NCI-H446 (cell line): ENCODE measurements around the gene TNS3.

Source experiments
- DNase-seq, 2 experiments: peaks; one replicate each; lab custom pipeline; 2025; lab: John Stamatoyannopoulos, UW

Gene TNS3

DNA sequence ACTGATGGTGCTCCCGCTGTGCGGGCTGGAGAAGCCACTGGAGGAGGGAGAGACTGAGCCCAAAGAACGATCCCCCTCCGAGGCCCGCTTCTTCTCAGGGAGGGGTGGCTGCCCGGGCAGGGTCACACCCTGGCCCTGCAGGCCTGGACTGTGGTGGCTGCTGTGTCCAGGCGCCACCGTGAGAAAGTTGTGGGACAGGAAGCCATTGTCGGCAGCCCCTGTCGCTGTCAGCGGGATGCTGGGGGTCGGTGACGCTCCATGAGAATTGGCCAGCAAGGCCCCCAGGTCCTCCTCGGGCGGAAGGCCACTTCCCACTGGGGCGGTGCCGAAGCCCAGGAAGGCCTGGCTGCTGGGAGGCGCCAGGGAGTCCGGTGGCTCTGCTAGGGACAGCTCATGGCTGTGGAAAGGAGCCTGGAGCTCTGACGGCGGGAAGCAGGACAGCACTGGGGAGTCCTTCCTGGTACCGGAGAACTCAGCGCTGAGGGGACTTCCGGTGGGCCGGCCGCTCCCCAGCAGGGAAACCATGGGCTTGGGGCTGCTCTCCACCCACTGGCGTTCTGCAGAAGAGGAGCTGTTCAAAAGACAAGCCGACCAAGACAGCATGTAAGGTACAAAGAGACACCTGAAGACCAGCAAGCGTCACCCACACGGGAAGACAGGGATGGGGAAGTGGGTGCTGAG lies 278.8 kb downstream of the TNS3 start:
- DNase-seq, result no peak

DNA sequence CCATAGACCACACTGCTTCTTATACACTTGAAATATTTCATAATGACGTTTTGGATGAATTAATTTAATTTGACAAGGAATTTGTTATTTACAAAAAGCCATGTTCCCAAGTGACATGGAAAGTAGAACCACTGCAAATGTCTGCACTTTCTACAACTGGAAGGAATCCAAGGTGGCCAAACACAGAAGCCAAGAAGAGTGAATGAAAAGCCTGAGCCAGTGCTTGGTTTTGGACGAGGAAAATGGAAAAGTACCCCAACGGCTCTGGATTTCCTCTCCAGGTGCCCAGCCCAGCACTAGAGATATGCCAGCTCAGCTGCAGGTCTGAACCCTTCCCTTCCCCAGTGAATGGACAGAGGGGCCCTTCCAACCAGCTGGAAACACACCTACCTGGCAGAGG lies 279.4 kb downstream of the TNS3 start:
- DNase-seq, result no peak

DNA sequence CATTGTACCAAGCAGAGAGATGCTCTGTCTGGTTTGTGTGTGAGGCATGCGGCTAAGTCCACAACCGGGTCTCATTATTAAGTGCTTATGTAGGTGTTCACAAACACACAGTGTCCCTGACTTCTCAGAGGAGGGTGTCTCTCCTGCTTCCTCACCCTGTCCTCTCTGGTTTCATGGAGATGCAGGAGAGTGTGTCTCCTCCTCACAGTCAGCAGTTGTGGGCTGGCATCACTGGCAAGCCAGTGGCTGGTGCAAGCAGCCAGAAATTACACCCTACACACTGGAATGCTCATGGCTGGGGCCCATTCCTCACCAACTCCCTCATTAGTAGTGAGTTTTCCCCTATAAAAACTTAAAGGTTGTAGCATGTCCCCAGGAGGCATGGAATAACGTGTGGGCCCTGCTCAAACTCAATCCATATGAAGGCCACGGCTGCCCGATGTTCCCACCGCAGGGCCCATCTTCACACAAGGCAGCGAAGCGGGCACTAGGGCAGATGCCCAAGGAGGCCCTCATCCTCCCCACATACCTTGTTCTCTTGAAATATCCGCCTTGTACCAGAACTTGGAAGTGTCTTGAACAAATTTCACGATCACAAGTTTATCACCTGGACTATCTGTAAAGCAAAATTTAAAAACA lies 280.1 kb downstream of the TNS3 start:
- DNase-seq, result no peak

DNA sequence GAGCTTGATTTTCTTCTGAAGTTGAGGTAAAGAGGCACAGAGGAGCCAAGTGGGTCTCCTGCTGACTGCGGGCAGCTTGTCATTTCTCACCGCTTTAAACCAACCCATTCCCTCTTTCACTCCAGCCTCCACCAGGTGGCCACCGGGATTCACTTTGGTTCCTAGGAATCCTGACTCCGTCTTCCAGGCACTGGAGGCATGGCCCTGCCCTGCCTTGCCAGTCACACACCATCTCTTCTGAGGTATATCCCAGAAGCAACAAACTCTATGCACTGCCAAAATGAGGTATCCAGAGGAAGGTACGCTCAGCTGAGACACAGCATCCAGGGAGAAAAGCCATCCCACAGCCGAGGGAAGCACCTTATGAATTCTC lies 280.8 kb downstream of the TNS3 start:
- no peak for DNase-seq

DNA sequence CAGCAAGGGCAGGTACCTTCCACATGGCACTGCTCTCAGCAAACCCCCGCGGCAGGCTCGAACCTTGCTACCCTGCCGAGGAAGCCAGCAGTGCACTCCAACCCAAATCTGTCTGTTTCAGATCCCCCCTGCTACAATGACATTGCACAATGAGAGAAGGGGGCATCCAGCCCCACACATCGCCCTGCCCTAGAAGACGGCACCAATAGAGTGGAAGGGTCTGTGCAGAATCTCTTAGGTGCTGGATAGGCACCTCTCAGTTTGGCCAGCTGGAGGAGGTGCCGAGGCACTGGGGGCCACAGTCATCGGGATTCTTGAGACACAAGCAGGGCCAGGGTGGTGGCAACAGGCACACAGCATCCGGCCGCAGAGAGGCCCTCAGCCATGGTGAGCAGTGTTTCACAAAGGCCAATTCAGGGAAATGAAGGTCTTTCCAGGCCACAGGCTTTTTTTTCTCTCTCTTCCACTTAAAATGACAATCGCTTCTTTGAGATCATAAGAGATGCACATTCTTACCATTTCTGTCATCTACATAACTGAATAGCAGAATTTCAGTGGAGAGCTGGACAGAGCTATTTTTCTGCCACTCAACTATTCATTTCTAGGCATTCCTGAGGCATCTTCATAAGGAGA lies 281.3 kb downstream of the TNS3 start:
- no peak for DNase-seq

DNA sequence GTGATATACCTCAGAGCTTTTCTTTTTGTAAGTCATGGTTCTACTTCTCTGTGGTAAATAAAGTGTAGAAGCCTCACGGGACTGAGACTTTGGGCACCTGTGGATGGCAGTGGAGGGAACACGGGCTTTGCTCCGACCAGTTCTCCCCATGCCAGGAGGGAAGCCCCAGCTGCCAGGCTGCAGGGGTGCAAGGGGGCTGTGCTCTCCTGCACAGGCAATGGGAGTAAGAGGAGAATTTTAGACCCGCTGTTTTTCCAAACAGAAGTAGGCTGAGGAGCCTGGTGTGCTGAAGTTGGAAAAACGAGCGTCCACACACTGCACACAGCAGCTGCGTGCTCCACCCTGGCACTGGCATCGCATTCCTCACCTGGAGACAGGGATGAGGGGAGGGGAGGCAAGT lies 282.4 kb downstream of the TNS3 start:
- DNase-seq, result no peak

DNA sequence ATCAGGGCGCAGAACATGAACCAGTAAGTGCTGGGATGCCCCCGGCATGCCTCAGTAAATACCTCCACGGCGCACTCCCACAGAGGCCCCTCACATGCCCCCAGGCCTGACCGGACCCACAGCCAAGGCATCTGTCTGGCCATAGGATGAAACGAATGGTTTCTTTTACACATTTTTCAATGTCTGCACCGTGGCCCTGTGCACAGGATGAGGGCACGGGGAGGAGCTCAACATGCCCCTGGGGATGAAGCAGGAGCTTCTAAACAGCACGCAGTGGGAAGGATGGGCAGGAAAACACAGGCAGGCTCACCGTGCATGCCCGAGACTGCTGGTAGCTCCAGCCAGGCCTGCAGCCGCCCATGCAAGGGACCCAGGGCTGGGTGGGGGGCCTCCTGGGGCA lies 283.3 kb downstream of the TNS3 start:
- DNase-seq, result no peak

DNA sequence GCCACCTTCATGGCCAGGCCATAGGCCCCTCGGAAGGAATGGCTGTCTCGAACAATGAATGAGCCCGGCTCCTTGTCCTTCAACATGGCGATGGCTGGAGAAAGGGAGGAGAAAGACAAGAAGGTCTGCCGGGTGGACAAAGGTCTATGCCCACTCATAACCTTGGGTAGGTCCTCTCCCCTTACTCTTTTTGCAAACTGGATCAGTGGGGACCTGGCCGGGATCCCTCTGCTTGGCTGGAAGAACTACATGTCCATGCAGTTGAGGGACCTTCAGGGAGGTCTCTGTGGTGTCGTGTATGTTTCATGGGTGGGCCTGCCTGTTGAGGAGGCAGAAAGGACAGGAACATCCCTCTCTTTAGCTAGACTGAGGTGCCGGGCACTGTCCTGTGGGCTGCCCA lies 284.8 kb downstream of the TNS3 start:
- no peak for DNase-seq

DNA sequence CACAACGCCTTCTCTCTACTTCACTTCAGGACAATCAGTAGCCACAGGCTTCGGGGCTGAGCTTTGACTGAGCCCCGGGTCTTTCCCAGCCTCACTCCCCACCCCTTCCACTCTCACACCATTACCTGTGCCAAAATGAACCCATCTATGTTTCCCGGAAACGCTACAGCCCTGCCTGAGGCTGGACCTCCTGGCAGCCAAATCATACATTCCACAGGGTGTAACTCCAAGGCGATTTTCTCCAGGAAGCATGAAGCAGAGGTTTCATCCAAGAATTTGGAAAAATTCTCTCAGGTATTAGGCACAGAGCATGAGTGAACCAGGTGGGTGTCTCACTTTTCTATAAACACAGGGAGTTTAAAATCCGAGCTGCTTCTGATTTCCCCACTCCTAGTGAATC lies 286.3 kb downstream of the TNS3 start:
- no peak for DNase-seq

DNA sequence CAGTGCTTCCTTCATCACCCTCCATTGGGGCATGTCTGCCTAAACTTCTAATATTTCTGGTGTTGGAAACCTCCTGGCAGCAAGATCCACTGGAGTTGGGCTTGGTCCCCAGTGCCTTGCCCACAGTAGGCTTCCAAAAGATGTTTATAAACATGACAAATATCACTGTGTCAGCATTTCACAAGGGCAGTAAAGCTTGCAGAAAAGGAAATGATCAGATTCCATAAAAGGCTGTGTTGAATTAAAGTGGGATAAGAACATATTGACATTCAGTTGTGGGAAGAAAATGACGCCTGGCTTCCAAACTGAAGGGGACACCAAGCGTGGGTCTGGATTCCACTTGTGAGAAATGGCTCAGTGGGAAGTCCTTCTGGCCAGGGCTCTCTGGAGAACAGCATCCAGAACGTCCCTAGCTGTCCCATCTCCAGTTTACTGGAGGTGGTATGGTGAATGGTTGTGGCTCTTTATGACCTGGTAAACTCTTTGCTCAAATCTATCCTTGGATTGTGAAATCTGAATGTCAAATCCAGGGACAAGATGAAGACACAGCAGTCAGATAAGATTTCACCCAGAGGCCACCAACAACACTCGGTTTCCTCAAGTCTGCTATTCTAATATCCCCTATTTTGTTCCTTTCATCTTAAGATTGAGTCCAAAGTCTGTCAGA lies 287.2 kb downstream of the TNS3 start:
- DNase-seq, result no peak

DNA sequence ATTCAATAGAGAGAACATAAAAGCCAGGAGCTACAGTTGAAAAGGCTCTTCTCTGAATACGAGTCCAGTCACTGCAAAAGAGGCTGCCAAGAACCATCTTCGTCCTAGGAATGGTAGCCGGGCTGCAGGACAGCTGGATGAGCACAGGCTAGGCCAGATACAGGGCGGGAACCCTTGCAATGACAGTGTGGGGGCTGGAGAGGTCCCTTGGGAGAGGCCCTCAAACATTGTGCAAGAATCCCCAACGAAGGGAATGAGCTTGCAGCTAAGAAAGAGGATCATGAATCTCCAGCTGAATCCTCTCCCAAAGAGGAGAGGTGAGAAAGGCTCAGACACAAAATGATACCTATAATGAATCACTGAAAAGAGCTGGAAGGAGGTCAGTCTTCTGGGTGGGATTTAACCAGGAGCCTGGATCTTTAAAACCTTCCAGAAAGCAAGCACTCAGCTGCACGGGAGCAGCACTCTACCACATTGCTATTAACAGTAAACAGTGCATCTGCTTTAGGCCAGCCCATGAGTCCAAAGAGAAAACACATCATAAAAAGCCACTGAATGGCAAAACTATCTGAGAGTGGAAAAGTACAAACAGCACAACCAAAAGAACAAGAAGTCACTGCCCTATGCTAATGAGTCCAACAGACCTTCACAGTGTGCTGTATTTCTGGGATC lies 287.9 kb downstream of the TNS3 start:
- no peak for DNase-seq

DNA sequence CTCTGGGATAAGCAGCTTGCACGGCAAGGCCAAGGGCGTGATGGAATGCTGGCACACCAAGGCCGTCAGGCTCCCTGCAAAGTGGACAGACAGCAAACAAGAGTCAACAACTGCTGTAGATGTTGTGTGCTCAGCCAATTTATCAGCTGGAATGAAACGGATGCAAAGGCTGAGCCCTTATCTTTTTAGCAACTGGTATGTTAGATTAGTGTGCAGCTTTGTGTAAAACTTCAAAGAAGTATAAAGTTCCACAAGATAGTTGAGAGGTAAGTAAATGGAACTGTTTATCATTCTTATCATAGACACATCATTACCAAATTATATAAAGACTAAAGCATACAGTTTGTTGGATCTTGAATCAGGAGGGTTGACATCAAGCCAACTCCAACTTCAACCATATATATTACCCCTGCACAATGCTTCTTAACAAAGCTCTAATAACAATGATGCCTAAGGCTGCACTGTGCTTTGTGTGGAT lies 289.0 kb downstream of the TNS3 start:
- no peak for DNase-seq

DNA sequence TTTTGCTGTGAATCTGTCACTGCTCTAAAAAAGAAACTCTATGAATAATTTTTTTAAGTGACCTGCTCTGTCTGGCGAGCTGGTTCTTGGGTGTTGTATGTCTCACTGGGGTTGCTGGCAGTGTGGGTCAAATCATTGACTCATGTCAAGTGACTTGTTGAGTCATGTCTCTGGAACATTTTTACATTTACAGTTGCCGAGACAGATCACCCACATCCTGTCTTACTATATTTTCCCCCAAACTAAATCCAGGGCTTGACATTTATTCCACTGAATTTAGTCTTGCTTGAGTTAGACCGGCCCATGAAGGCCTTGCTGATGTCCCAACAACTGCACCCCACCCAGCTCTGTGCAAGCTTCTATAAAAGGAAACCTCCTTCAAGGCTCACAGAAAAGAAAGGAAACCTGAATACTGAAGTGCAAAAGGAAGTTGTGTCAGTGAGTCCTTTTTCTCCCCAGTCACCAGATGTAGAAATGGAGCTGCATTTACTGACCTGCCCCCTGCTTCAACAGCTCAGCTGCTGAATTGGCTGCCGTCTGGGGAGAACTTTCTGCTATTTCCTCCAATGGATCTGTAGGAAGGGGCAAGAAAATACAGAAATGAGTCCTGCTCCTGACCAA lies 290.3 kb downstream of the TNS3 start:
- no peak for DNase-seq

DNA sequence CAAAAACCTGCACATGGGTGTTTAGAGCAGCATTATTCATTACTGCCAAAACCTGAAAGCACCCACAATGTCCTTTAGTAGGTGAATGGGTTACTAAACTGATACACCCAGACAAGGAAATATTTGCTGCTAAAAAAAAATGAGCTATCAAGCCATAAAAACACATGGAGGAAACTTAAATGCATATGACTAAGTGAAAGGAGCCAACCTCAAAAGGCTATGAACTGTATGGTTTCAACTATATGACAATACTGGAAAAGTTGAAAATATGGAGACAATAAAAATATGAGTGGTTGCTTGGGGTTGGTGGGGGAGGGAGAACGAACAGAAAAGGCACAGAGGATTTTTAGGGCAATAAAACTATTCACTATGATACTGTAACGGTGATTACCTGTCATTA lies 291.0 kb downstream of the TNS3 start:
- no peak for DNase-seq

DNA sequence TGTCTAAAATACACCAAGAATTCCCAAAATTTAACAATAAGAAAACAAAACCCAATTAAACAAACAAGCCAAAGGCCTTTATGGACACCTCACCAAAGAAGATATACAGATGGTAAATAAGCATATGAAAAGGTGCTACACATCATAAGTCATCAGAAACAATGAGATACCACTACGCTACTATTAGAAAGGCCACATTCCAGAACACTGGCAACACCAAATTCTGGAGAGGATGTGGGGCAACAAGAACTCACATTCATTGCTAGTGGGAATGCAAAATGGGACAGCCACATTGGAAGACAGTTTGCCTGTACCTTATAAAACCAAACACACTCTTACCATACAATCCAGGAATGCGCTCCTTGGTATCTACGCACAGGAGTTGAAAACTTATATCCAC lies 291.4 kb downstream of the TNS3 start:
- no peak for DNase-seq

DNA sequence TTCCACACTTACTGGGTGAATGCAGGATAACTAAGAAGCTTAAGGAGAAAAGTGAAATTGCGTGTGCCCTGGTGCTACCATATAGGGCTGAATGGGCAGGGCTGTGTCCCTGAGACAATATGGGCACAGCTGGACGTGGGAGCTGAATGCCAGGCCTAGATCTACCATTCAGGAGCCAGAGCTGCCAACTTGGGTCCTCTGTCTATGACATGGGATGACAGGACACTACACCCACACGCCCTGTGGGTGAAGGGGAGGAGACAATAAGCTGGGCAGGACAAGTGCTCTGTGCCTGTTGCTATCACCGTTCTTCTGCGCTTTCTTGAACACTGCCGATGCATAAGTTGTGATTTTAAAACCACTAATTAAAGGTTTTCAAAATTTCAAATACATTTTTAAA lies 293.9 kb downstream of the TNS3 start:
- no peak for DNase-seq

DNA sequence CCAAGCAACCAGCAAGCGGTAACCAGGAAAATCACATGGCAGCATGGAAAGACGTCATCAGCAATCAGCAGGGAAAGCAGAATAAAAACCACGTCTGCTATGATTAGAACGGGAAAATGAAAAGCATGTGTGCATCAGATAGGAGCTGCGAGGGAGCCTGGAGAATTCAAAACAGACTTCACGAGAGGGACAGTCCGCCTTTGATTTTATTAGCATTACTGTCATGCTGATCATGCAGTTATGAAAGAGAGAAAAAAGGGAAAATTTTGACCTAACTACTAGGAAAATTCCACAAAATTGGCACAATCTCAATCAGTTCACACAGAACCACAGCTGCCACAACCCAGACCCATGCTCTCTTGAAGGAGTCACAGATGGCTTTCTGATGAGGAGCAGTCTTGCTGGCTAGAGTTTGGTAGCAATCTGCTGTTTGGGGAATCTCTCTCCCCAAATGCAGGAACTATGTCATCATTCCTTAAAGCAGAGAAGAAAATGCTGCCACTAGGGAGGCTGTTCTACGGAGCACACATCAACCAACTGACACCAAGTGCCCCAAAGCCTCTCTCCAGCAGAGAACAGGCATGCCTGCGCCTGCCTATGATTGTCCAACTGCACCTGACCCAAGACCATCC lies 295.9 kb downstream of the TNS3 start:
- DNase-seq, result no peak

DNA sequence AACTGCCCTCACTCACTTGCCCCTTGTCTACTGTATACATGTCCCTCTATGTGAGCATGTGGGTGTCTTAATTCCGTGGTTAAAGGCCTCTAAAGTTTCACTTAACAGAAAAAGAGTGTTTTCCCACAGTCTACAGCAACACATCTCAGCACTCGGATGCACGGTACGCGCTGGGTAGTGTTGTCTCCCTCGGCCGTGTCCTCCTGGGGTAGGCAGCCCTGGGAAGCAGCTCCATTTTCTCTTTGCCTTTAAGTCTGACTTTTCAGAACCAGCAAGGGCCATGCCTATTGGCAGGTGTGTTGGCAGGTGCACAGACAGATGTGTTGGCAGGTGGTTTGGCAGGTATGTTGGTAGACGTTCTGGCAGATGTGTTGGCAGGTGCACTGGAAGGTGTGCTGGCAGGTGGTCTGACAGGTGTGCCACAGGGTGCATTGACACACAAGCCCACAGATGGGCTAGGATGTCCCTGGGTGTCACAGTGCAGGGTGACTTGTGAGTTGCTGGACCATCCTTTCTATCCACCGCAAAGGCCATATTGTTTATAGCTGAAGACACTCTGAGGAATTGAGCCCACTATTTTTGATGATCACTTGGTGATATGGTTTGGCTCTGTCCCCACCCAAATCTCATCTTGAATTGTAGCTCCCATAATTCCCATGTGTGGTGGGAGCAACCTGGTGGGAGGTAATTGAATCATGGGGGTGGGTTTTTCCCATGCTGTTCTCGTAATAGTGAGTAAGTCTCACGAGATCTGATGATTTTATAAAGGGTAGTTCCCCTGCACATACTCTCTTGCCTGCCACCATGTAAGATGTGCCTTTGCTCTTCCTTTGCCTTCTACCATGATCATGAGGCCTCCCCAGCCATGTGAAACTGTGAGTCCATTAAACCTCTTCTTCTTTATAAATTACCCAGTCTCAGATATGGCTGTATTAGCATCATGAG lies 296.9 kb downstream of the TNS3 start:
- no peak for DNase-seq

DNA sequence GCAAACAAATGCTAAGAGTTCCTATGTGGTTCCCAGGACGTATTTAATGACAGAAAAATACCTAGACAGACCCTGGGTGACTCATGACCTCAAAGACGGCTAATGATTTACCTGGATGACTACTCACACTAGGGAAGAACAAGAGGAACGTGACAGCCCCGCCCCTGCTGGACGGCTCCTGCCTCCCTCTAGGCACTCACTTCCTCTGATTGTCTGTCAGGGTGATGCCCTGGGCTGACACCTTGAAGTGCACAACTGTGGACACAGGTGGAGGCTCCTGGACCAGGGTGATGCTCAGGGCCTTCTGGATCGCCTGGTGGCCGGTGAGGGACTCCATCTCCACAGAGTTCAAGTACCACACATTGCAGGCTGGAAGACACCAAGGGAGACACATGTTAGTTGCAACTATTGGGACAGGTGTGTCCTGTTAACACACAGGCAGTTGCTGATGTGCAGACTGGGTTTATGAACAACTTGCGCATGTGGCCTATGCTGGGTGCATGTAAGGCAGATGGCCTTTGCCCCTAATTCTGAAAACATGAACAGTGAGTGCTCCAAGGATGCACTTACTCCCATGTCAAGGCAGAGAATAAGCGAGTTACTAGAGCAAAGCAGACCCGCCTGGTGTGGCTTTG lies 298.3 kb downstream of the TNS3 start:
- DNase-seq, result no peak
